ENCODE measurements around the gene HECTD3.
"Not testable (repeated sequence)": the region's sequence is repeated elsewhere in the genome, so short reads cannot be mapped to it uniquely, and the experiment has no call there.

HECTD3 gene

DNA sequence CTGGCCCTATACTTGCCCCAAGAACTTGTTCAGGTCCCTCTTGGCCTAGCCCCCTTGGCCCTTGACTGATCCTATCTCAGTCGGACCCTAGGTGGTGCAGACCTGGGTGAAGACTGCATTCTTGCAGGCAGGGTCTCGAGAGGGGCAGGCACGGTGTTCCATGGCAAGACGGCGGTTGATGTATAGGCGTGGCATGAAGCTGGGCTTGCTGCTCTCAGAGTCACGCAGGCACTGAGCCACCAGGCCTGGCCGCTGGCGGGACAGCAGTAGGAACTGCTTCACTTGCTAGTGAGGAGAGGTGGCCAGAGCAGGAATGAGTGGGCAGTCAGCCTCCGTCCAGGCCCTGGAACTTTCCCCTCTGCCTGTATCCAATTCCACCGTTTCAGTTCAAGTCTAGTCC lies 3.8 kb downstream of the HECTD3 start:
- DNase-seq (ENCODE audit: low read depth, low spot score) = no peak
- POLR2A ChIA-PET = no interaction called here
- CTCF ChIA-PET = interaction anchor here (1.0 kb wide), 1 partner anchor 172 kb away, joined by 3 read pairs; no protein-coding TSS in a partner anchor
- H3K4me3 ChIP-seq (ENCODE audit: low read depth, low read length) = no peak overlapping the region
- TF ChIP-seq, protein P1, sequence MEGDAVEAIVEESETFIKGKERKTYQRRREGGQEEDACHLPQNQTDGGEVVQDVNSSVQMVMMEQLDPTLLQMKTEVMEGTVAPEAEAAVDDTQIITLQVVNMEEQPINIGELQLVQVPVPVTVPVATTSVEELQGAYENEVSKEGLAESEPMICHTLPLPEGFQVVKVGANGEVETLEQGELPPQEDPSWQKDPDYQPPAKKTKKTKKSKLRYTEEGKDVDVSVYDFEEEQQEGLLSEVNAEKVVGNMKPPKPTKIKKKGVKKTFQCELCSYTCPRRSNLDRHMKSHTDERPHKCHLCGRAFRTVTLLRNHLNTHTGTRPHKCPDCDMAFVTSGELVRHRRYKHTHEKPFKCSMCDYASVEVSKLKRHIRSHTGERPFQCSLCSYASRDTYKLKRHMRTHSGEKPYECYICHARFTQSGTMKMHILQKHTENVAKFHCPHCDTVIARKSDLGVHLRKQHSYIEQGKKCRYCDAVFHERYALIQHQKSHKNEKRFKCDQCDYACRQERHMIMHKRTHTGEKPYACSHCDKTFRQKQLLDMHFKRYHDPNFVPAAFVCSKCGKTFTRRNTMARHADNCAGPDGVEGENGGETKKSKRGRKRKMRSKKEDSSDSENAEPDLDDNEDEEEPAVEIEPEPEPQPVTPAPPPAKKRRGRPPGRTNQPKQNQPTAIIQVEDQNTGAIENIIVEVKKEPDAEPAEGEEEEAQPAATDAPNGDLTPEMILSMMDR (IDR thresholded peaks at IDR 0.05; ENCODE audit: insufficient read depth, low read length, missing control alignments) = no peak

DNA sequence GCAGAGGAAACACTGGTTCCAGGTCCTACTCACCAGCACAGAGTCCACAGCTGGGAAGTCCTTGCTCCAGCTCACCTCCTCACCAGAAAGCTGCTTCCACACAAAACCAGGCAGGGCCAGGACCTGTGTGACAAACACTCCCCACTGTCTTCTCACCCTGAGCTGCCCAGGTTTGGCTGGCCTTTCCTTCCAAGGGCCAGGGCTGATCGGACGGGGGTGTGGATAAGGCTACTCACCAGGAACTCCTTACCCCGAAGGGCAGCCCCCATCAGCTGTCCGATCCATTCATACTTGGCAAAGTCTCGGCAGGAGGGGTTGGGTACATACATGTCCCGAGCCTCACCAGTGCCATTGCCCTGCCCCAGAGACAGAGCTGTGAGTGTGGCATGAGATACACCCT lies 5.4 kb downstream of the HECTD3 start:
- DNase-seq (ENCODE audit: low read depth, low spot score) = no peak
- CTCF ChIA-PET = interaction anchor here (1.1 to 2.4 kb wide), 3 partner anchors 8 to 13 kb away, joined by 3 to 12 read pairs (median 3); no protein-coding TSS in a partner anchor
- TF ChIP-seq, protein P1 (IDR thresholded peaks at IDR 0.05; ENCODE audit: insufficient read depth, low read length, missing control alignments) = no peak
- H3K4me3 ChIP-seq (ENCODE audit: low read depth, low read length) = no peak overlapping the region
- POLR2A ChIA-PET = no interaction called here

DNA sequence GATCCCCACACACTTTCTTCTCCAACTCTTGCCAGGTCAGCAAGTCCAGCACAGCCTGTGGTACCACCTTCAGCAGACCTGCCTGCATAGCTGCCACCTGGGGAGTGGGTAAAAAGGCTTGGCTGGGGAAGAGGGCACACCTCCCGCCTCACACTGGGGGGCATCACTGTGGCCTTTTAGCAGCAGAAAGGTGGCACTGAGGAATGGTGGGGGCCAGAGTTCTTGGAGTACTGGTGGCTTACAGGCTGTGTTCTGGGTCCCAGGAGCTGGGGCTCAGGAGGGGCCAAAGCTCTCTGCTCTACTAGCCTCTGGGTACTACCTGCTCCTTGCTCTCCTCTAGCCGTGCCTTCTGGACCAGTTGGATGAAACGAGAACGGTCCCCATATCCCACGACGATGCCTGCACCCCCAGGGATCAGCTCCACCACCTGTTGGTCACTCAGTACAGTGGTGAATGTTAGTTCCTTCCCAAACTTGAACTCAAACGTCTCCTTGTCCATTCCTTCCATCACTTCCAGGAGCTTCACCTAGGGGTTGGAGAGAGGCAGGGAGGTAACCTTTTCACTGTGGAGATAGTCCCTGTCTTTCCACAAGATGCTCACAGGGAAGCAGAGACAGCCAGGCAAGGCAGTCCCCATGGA lies 6.7 kb downstream of the HECTD3 start:
- no peak for DNase-seq (ENCODE audit: low read depth, low spot score)
- TF ChIP-seq, protein P1 (IDR thresholded peaks at IDR 0.05; ENCODE audit: insufficient read depth, low read length, missing control alignments) = no peak
- H3K4me3 ChIP-seq (ENCODE audit: low read depth, low read length) = no peak overlapping the region
- ChIA-PET POLR2A (no interaction called here), CTCF (interaction anchor here (1.5 to 2.4 kb wide), 3 partner anchors 10 to 174 kb away, joined by 3 to 12 read pairs (median 5); no protein-coding TSS in a partner anchor)

DNA sequence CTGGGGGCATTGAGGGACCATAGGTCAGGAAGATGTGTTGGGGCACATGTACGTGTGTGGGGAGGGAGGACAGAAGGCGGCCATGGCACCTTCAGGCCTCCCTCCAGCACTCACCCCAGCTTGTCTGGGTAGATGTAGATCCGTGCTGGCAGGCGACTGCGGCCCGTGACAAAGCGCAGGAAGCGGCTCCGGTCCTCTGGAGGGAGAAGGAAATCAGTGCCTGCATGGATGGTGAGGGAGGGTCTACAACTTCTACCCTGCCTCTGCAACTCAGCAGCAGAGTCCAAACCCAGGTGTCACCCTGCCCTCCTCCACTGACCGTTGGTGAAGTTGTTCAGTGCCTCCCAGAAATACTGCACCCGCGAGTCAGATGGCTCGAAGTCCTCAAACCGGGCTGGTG lies 7.4 kb downstream of the HECTD3 start:
- CTCF ChIA-PET = interaction anchor here (1.5 to 2.4 kb wide), 3 partner anchors 10 to 174 kb away, joined by 3 to 12 read pairs (median 5); no protein-coding TSS in a partner anchor

DNA sequence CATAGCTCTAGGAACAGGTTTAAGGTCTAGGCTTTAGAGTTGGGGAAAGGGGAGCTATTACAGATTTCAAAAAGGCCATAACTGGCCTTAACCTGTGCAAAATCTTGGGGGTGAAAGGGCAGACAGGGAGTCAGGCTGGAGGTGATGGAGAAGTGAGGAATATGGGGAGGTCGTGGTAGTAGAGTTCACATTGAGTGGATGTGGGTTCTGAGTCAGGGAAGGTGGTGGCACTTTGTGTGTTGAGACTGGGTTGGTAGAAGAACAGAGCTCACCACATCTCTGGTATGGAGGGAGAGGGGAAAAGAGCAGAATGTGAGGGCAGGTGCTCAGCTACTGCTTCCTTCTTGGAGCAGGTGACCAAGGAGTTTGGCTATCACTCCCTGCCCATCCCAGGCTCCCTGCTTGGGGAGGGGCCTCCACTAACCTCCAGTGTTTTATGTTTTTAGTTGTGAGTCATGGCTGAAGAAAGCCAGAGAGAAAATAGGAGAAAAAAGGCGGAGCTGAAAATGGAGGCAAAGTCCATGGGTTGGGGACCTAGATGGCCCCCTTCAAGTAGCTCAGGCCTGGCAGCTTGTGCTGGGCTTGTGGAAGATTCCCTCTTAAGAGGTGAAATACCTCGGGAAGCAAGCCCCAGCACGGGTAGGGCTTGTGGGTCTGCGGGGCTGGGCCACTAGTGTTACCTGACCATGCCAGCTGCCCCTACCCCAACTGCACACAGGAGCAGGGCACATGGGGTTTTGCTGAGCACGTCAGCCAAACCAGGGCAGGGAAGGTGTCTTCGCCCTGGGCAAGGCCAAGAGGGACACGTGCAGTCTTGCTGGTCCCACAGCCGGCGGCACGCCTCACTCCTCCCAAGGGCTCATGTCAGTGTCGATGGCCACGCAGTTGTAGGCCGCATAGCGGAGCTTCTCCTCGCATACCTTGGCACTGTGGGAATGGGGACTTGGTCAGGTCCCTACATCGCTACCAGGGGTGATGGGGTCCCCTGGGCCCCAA lies 8.2 kb downstream of the HECTD3 start:
- CTCF ChIA-PET = interaction anchor here (1.2 to 1.6 kb wide), 4 partner anchors 10 to 173 kb away, joined by 3 to 5 read pairs (median 4); partner anchors contain the start of gene UROD
- no peak for DNase-seq (ENCODE audit: low read depth, low spot score)
- POLR2A ChIA-PET = interaction anchor here (0.6 to 0.8 kb wide), 2 partner anchors 16 to 235 kb away, joined by 4 to 6 read pairs; partner anchors contain the start of gene EIF2B3
- TF ChIP-seq, protein P1 (IDR thresholded peaks at IDR 0.05; ENCODE audit: insufficient read depth, low read length, missing control alignments) = no peak
- no peak overlapping the region for H3K4me3 ChIP-seq (ENCODE audit: low read depth, low read length)

More for the DNA sequence above, 7.4 kb downstream of the HECTD3 start:
- POLR2A ChIA-PET = no interaction called here
- TF ChIP-seq, protein P1 (IDR thresholded peaks at IDR 0.05; ENCODE audit: insufficient read depth, low read length, missing control alignments) = no peak
- H3K4me3 ChIP-seq (ENCODE audit: low read depth, low read length) = no peak overlapping the region
- no peak for DNase-seq (ENCODE audit: low read depth, low spot score)

DNA sequence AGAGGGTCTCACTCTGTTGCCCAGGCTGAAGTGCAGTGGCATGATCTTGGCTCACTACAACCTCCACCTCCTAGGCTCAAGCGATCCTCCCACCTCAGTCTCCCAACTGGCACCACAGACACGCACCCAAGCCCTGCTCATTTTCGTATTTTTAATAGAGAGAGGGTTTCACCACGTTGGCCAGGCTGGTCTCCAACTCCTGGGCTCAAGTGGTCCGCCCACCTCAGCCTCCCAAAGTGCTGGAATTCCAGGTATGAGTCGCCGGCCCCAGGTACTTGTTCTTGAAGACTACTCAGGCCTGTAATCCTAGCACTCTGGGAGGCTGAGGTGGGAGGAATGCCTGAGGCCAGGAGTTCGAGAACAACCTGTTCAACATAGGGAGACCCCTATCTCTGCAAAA lies 9.5 kb downstream of the HECTD3 start:
- CTCF ChIA-PET = interaction anchor here (1.4 kb wide), 1 partner anchor 12 kb away, joined by 5 read pairs; no protein-coding TSS in a partner anchor
- DNase-seq (ENCODE audit: low read depth, low spot score); POLR2A ChIA-PET; H3K4me3 ChIP-seq (ENCODE audit: low read depth, low read length): not testable (repeated sequence)
